Heart left ventricle (tissue), 13 donors: ENCODE results near the gene TRAF2.

ENCODE experiments used
- CTCF ChIP-seq, 12 donors: fragments of 200-600 bp; sonication (generic) in 4 of 12; IDR thresholded peaks; one replicate each; pipeline versions ENCODE4 v1.5.0 to v1.8.0; 2018 to 2022; ENCODE audit warnings: antibody characterized with exemption in 12 of 12, mild to moderate bottlenecking in 5 of 12
- POLR2A ChIP-seq, 2 donors: fragments of 450-650 bp; IDR thresholded peaks; one replicate each; pipeline ENCODE4 v1.6.1; 2017; ENCODE audit warnings: antibody characterized with exemption in 2 of 2, mild to moderate bottlenecking in 2 of 2, moderate library complexity in 2 of 2
- donor health status: ischemic (EF 13 %, LVEDD 7.1; RV severe dilation, severe dysfunction).
- donor health status: DM: no; HTN: yes; CAD: no.
- donor health status: DM: no; HTN: no; CAD: no.
- donor health status: ischemic (EF 25% LVEDD 6.9; RV normal size, moderate dysfunction).
- donor health status: ischemic (EF 25% LVEDD 5.7; RV mildly dilated, moderate dysfunction).
- donor health status: ischemic (EF 35%, LVEDD 5.7; RV mildly dilated, moderate dysfunction).
- donor health status: nonischemic (EF 11% LVEDD 7.7; RV severe dilation, severe dysfunction).
- donor health status: DM: yes; HTN: yes; CAD: no.
- donor health status: PGD.
- donor health status: ischemic (EF 29% LVEDD 5.4; RV normal size, mild dysfunction).
- donor health status: nonischemic (EF 23%, LVEDD 6.1; RV moderate dilation, normal function).

- no peak for TF ChIP-seq CTCF (IDR thresholded peaks at IDR 0.05)
- TF ChIP-seq POLR2A (IDR thresholded peaks at IDR 0.05): no peak
Measured at GRCh38 chr9:136962701-136963248, 76.5 kb downstream of the TRAF2 start.
